GM19099 (cell line): ENCODE results near the gene PHC2.

Experiments used
- POLR2A ChIP-seq: IDR thresholded peaks from 3 replicates; pipeline ENCODE4 v1.6.1; 2011; ENCODE audit warnings: low read depth; ENCODE audit not compliant: insufficient read length; ENCODE audit errors: extremely low read depth

Gene PHC2

DNA sequence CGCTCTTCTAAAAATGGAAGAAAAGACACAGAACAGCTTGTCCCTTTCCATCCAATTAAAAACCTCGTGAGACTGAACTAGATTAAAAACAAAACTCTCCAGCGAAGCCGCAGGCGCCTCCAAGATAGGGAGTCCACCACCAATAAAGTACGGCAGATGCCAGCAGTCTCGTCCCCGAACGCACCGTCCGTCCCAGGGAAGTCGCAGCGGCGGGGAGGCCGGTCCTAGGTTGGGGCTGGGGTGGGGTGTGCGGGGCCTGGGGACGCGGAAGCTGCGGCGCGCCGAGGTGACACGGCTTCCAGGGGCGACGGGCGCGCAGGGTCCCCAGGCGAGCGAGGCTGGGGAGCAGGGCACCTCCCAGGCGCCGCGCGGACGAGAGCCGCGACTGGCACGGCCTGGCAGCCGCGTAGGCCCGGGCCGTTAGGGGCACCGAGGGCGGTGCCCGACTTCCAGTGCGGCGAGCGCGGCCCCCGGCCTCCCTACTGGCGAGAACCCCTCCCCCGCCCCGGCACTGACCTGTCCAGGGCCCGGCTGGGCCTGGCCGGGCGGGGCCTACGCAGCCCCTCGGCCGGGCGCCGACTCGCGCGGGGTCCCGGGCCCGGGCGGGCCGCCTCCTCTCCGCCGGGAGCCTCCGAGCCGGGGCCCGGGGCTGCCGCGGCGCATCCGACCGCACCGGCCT lies 81.7 kb downstream of the PHC2 start:
- no peak for TF ChIP-seq POLR2A

DNA sequence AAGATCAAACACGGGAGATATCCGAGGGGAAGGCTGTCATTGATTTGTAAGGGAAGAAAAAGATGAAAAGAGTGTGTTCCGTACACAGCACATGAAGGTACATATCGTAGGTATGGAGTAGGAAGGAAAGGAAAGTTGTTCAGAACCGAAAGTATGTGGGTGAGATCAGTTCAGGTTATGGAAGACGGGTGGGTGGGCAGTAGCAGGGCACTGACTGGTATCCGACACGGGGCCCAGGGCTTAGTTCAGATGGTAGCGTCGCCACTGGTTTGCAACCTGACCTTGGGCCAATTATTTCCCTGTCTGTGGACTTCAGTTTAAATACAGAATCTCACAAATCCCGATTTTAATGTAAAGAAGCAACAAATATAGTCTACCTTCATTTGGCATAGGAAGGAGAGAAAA lies 82.2 kb downstream of the PHC2 start:
- no peak for TF ChIP-seq POLR2A

DNA sequence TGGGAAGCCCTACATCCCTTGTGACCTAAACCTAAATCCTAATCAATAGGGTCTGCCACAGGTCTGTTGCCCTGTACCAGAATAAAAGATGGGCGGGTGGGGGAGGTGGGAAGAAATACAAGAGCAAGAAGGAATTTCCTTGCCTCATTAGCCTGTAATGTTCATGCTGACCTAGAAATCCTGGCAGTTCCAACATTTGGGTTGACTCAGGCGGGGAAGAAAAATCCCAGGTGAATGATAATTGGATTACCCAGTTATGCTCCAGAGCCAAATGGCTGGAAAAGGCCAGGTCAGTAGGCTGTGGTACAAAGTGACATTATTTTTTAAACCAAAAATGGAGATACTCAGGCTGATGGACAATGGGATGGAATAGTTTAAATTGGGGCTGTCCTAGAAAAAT lies 82.7 kb downstream of the PHC2 start:
- TF ChIP-seq POLR2A = no peak

DNA sequence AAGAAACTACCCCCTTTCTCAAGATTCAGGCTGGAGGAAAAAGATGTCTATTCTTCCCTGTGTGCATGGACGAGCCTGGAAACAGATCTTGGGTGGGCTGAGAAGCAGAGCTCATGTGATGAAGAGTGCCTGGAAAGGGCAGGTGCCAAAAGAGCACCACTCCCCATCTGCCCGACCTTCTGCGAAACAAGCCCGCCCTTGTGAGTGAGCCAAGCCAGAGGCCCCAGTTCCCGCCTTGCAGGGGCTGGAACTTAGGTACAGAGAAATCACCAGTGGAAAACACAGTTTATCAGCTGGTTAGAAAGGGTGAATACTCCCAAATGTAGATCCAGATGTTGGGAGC lies 83.3 kb downstream of the PHC2 start:
- no peak for TF ChIP-seq POLR2A

DNA sequence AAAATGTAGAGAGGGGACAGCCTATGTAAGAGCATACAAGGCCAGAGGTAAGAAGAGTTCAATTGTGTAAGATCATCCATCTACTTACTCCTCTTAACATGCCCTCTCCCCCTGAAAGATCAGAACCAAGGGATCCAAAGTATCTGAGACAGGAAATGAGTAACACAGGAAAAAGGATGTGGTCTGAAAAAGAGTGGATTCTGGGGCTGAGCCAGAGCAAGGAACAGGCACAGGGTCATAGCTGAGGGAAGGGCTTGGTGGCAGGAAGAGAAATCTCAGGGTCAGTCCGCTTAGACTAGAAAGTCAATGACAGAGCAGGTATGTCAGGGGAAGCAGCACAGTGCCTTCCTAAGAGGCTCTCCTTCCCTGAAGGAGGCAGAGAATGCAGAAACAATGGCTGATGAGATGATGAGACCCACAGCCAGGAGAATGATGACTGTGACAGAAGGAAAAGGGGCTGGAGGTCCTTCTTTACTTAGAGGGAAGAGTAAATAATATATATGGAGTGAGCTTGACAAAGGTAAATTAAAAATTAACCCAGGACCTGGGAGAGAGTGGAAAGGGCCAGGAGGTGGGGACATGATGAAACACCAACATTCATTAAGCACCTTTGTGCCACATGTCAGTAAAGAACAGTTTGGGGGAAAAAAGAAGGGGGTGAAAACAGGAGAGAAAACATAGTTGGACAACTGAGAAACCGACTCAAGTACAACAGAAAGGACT lies 83.8 kb downstream of the PHC2 start:
- TF ChIP-seq POLR2A = no peak

DNA sequence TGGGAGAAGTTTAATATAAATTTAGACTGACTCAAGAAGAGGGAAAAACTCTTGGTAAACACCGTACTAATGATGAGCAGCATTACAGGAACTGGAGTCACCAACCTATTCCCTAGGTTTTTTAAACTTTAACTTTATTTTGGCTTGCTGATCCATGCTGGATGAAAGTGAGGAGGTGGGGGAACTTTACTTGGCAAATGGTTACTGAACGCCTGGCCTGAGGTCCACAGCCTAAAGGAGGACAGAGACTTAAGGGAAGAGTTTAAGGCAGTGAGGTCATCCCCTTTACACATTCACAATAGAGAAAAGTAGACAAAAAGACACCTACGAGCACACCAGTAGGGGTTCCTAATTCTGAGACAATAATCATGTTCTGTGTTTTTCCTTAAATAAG lies 84.4 kb downstream of the PHC2 start:
- TF ChIP-seq POLR2A = no peak

DNA sequence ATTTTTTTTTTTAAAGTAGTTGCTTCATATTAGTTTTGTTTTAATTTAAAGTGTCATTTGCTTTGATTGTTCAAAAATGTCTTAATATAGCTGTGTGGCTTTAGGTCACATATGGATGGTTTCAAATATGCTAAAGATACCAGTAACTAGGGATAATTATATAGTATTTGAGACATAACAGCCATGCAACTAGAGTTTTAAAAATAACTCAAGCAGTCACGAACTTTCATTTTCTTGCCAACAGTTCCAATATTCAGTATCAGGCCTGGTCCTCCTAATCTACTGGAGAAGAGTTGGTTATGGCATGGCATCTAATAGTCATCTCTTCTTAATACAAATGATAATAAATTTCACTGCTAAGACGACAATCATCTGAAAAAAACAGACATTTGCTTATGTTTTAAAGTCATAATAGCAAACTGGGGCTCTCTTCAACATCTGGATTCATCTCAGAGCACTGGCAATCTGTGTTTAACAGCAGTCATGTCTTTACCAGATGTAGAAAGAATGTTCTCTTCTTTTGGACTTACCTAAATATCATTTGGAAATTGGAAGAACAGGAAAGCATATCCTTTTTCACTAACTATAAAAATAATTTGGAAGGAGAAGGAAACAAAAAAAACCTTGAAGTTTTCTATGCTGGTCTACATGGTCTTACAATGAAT lies 85.9 kb downstream of the PHC2 start:
- no peak for TF ChIP-seq POLR2A

DNA sequence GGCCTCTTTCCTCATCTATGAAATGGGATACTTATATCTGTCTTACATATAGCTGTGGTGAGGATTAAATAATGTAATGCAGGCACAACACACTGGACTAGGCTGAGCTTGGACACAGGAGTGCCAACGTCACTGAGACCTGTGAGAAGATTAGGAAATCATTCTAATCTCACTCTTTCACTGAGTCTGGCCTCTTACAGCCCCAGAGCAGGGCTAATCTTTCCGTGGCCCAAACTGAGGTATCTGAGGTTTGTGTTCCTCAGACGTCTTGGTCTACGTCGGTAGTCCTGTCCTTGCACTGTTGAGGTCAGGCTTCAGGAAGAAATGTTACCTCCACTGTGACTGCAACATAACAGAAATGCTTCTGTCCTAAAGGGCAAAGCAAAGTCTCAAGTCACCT lies 87.4 kb downstream of the PHC2 start:
- no peak for TF ChIP-seq POLR2A

DNA sequence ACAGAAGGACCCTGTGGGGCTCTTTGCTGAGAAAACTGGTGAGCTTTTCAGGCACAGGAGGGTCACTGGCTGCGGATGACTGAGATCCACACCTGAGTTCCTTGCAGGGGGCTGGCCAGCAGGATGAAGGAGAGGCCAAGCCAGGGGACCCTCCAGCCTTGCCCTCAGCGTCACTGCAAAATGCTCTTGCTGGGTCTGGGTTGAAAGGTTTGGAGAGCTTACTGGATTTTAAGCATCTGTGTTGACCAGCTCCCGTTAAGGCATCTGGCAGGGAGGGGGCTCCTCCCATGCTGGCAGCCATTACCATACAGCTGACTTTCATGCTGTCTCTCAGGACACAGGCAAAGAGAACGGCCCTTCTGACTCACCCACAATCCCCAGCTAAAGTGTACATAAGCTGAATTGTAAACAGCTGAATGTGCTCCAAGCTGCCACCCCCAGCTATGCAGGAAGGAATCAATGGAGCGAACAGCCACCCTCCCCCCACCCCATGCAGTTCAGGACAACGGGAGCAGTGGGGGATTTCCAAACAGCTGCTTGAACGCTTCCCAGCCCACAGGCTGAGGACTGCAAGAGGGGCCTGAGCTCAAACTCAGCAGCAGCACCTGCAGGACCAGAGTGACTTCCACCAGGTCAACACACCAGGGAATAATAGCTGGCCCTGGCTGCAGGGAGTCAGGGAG lies 88.7 kb downstream of the PHC2 start:
- no peak for TF ChIP-seq POLR2A

DNA sequence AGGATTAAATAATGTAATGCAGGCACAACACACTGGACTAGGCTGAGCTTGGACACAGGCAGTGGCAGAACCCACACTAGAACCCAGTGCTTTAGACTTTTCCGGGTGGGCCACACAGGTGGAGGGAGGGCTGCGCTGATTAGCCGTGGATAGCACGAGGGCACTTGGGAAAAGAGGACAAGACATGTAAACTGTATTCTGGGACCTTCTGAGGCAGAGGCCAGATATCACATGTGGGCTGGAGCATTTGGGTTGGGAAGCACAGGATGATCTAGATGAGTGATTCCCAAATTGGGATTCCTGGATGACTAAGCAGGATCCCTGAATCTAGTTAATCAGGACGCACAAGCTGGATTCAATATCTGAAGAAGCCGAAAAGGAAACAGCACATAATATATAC lies 89.7 kb downstream of the PHC2 start:
- no peak for TF ChIP-seq POLR2A

DNA sequence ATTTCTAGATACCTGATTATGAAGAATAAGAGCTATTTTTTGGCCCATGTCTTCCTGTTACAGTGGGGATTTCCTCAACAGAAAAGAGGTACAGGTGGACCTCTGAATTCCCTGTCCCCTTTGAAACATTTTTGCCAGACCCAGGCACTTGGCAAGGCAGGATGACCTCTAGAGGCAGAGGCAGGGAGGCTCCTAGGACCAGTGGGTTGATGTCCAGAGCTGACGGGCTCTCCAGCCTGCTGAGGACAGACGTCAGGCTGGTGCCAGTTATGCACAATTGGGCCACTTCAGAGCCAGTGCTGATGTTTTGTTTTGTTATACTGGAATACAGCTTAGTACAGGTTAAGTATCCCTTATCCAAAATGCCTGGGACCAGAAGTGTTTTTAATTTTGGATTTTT lies 91.5 kb downstream of the PHC2 start:
- no peak for TF ChIP-seq POLR2A

DNA sequence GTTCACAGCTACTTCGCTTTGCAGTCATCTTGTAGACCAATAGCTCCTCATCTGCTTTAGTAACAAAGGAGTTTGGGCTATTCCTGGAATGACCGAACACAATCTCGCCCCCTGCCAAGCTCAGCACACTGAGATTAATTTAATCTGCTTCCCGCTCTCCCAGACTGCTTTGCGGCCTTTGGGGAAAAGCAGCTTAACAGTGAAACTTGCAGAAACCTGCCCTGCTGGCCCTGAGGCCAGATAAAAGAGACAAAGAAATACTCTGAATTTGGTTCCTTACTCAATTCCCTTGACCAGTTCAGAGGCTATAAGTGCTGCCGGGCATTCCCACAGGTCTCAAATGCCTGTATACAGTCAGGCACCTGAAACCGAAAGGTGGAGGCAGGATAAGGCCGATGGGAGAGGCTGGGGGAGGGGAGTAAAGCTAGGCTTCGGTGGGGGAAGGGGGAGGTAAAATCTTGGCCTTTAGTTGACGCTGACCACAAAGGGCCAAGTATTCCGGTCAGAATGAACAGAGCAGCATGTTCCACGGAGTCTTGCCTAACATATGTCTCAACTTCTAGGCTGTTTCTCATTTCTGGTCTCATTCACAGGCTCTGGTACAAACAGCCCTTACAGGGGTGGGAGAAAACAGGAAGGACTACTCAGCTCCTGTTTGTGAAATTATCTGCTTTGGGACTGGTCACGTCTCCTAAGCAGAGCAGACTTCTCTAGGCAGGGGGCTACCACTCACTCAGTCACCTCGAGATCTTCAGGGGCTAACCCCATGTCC lies 92.3 kb downstream of the PHC2 start:
- no peak for TF ChIP-seq POLR2A

DNA sequence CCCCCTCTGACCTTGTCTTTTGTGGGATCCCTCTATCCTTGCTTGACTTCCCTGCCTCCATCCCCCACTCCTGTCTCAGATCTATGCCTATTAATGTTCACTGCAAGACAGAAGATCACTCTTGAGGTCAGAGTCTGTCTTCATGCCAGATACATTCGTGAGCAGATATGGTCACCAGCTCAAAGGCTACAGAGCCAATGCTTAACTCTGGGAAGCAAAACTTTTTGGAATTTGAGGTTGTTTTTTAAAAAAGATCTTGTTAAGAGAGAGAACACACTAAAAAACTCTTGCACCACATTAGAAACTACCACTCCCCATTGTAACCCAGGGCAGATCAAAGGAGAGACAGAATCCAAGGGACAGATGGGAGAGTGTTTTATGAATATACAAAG lies 92.9 kb downstream of the PHC2 start:
- TF ChIP-seq POLR2A = no peak

DNA sequence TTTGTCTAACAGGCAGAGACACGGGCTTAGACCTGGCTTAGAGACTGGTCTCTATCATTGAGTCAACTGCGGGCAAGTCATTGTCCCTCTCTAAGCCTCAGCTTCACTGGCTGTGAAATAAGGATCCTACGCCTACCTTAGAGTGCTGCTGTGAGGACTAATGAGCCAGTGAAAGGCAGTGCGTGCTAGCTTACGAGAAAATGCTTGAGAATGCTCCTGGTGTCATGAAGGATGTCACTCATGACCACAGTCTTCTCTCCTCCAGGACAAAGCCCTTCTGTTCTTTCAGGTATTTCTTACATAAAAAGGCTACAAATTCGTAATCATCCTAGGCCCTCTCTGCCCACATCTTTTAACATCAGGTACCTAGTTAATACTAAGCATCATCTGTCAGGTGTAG lies 93.5 kb downstream of the PHC2 start:
- no peak for TF ChIP-seq POLR2A

DNA sequence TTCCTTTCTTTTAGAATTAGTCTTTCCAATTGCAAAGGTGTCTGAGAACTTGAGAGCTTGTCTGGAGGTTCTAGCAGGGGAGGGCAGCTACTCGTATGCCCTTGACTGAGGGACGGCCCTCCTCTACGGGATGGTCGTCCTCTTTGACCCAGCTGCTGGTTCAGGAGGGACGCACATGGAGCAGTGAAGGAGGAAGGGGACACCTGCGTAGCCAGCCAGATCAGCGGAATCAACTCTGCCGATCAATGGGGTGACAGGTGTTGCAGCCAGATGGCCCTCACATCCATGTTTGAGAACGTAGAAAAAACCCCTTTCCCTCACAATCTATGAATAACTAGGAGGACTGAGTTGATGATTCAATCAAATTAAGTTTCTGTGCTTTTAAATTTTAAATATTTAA lies 94.3 kb downstream of the PHC2 start:
- no peak for TF ChIP-seq POLR2A

DNA sequence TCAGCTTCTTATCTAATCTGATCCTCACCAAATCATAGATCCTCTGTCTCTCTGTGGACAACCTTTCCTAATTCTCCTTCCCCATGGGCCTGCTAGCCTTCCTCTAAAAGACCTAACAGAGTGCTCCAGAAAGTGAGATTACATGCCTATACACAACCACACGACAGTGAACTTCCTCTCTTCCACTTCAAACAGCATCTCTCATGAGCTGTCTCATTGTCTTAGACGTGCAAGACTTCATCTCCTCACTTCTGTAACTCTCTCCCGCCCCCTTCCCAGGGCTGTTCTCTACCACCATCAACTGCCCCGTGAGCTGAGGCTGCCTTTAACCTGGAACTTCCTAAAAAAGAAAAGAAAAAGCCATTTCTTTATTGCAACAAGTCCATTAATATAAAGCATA lies 95.9 kb downstream of the PHC2 start:
- TF ChIP-seq POLR2A = no peak

DNA sequence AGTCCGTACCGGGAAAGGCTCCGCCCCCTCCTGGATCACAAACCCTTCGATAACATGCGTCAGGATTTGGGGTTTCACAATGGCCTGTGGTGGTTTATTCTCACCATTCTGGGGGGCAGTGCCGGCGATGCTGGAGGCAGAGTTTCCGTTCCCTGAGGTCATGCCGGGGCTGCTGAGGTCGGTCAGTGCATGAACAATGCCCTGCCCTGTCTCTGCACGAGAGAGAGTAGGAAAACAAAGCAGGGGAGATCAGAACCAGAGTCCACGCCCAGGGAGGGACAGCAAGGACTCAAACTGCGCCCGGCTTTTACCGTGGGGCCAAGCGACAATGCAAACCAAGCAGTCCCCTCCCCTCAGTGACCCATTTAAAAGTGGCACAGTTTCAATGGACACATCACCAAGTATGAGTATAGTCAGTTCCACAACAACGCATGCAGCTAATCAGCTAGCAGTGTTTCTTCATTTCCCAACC lies 96.8 kb downstream of the PHC2 start:
- no peak for TF ChIP-seq POLR2A
